Measurements from ENCODE around the gene STAB2.

Gene STAB2

DNA sequence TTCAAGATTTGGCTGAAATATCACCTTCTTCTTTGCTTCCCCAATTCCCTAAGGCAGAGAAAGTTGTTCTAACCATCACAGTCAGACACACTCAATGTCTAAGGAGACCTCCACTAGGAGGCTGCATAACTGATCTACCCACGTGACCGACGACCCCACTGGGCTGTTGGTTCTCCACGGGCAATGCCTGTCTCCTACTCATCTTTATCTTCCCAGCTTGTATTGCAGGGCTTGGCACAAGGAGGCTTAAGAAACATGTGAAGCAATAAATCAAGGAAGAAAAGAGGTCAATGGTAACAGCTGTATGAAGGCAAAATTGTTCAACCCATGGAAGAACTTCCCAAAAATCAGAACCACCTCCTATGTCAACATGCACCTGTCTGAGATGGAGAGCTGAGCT, 226.9 kb downstream of the STAB2 start:
- no peak for DNase-seq

DNA sequence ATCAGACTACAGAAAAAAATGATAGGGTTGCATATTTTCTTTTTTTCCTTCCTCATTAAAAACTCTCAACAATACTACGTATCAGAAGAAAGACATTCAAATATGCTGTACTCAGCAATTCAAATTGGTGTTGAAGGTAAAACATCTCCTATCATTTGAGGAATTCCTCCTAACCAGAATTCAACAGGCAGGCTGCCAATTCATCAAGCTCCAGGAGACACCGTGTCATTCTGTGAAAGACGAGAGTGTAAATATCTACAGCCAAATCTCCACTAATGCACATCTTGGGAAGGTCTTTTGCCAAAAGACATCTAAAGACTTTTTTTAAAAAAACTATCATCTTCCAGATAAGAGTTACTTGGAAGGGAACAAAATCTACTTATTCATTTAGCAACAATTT, 227.4 kb downstream of the STAB2 start:
- no peak for DNase-seq
